Natural killer cell (primary cell): ENCODE data around the gene MAML3. TPM values are rescaled to one million over a fixed set of nuclear protein-coding genes. Genes with fewer than 3 reads are reported as not detected.
A peak's percentile ranks its signal among the peaks of the same experiment; 100 is the strongest.

Experiments
- ATAC-seq, 3 donors: fragments of 150-1000 bp in 2 of 3; fragments of 200-7000 bp in 1 of 3; cut with Tn5 transposase; 1 replicate in 1 of 3; 2 replicates in 2 of 3; pipeline ENCODE4 v1.10.0; 2021; ENCODE audit warnings: mild to moderate bottlenecking in 2 of 3, moderate library complexity in 2 of 3
- DNase-seq, 2 donors: peaks; one replicate each; pipeline versions ENCODE4 v3.0.0 to v3.0.0-alpha.2; 2013 to 2021; ENCODE audit warnings: mixed read lengths in 1 of 2
- H3K27ac ChIP-seq: one replicate; pipeline ENCODE4 v1.5.1; 2013; ENCODE audit warnings: mild to moderate bottlenecking, low read length
- H3K27me3 ChIP-seq: one replicate; pipeline ENCODE4 v1.6.1; 2013; ENCODE audit warnings: low read length; ENCODE audit not compliant: control insufficient read depth, insufficient read depth
- H3K36me3 ChIP-seq: one replicate; pipeline ENCODE4 v1.6.1; 2013; ENCODE audit warnings: low read length; ENCODE audit not compliant: control insufficient read depth, insufficient read depth
- H3K4me1 ChIP-seq: one replicate; pipeline ENCODE4 v1.6.1; 2013; ENCODE audit warnings: low read length; ENCODE audit not compliant: control insufficient read depth, insufficient read depth
- H3K4me3 ChIP-seq: one replicate; pipeline ENCODE4 v1.5.1; 2013; ENCODE audit warnings: low read length
- H3K9me3 ChIP-seq: one replicate; pipeline ENCODE4 v1.6.1; 2013; ENCODE audit warnings: low read length; ENCODE audit not compliant: control insufficient read depth, insufficient read depth
- H3K27ac Mint-ChIP-seq, 2 donors: one replicate each; pipeline ENCODE4 v1.8.0; 2022; ENCODE audit warnings: mild to moderate bottlenecking in 2 of 2, mixed read lengths in 2 of 2, moderate library complexity in 1 of 2
- H3K27me3 Mint-ChIP-seq, 2 donors: one replicate each; pipeline ENCODE4 v1.8.0; 2022; ENCODE audit warnings: low read depth in 2 of 2, mixed read lengths in 2 of 2
- H3K36me3 Mint-ChIP-seq: one replicate; pipeline ENCODE4 v1.8.0; 2022; ENCODE audit warnings: mixed read lengths
- H3K4me1 Mint-ChIP-seq, 2 donors: one replicate each; pipeline ENCODE4 v1.8.0; 2022; ENCODE audit warnings: mixed read lengths in 2 of 2
- H3K4me3 Mint-ChIP-seq: one replicate; pipeline ENCODE4 v1.8.0; 2022; ENCODE audit warnings: mild to moderate bottlenecking, moderate library complexity, mixed read lengths
- H3K9me3 Mint-ChIP-seq, 2 donors: one replicate each; pipeline ENCODE4 v1.8.0; 2022; ENCODE audit warnings: mixed read lengths in 2 of 2
- CTCF ChIP-seq: fragments of 200-600 bp; IDR thresholded peaks from one replicate; pipeline ENCODE4 v1.8.0; 2022; ENCODE audit warnings: antibody characterized with exemption
- WGBS: methylation state at CpG from one replicate; pipeline ENCODE4 v1.1.7; 2013; ENCODE audit warnings: missing lambda C conversion rate; ENCODE audit not compliant: insufficient coverage; 5-methylcytosine and 5-hydroxymethylcytosine counted together
- intact Hi-C: fragments of 100-400 bp; cut with micrococcal nuclease; formaldehyde crosslinking; loops from one replicate; pipeline ENCODE4 v1.14.2; 2022
- total RNA-seq, 4 donors: library from RNA; stranded (reverse); fragments of 120-200 nt in 1 of 4; gene quantifications; one replicate each; pipeline versions ENCODE4 v1.2.3 to v1.2.4, GENCODE V29; 2013 to 2022

MAML3 gene
- total RNA-seq, 3 donors from 2014 or later (not counting 1 experiment from before 2014, with no cell fraction given), result 1.7 to 5.6 (median 2.8) TPM

DNA sequence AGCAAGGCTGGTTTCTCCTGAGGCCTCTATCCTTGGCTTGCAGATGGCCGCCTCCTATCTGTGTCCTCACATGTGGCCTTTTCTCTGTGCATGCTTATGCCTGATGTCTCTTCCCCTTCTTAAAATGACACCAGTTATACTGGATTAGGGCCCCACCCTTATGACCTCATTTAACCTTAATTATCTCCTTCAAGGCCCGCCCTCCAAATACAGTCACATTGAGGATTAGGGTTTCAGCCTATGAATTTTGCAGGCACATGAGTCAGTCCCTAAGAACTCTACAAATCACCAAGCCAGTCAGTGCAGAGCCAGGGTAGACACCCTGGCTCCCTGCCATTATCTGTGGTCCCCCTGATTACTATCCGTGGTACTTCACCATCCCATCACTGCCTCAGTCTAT is 51.6 kb downstream of the MAML3 start:
- no peak overlapping the region for H3K27ac Mint-ChIP-seq
- no peaks in the 10 kb centered on the region for H3K36me3 Mint-ChIP-seq
- no peak overlapping the region for H3K27ac ChIP-seq
- peaks cover 18 to 29% of the 10 kb centered on the region in 2 donors for H3K27me3 Mint-ChIP-seq
- no peak overlapping the region for H3K4me3 ChIP-seq
- no peaks in the 10 kb centered on the region for H3K9me3 Mint-ChIP-seq
- peaks cover 10 to 14% of the 10 kb centered on the region in 2 donors for H3K4me1 Mint-ChIP-seq
- H3K9me3 ChIP-seq, result no peaks in the 10 kb centered on the region
- 80% methylated on average over 3 of the region's 3 CpGs for WGBS
- H3K36me3 ChIP-seq, result no peaks in the 10 kb centered on the region
- ATAC-seq, result no peak
- TF ChIP-seq CTCF, result no peak
- intact Hi-C loops, result no loop called here
- no peak overlapping the region for H3K4me3 Mint-ChIP-seq
- no peaks in the 10 kb centered on the region for H3K27me3 ChIP-seq
- DNase-seq, result no peak
- H3K4me1 ChIP-seq, result peaks cover 14% of the 10 kb centered on the region

- H3K4me1 ChIP-seq, result peaks cover 19% of the 10 kb centered on the region
- Mint-ChIP-seq H3K9me3 (no peaks in the 10 kb centered on the region), H3K4me1 (peaks cover 15 to 22% of the 10 kb centered on the region in 2 donors), H3K36me3 (no peaks in the 10 kb centered on the region), H3K27ac (no peak overlapping the region), H3K27me3 (peaks cover 18 to 30% of the 10 kb centered on the region in 2 donors), H3K4me3 (no peak overlapping the region)
- no peak for ATAC-seq
- no peak for DNase-seq
- 92% methylated on average over 2 of the region's 3 CpGs for whole genome bisulfite sequencing
- no peaks in the 10 kb centered on the region for H3K36me3 ChIP-seq
- intact Hi-C loops, result no loop called here
- H3K9me3 ChIP-seq, result no peaks in the 10 kb centered on the region
- no peak for TF ChIP-seq CTCF
- H3K27ac ChIP-seq, result no peak overlapping the region
- no peaks in the 10 kb centered on the region for H3K27me3 ChIP-seq
- H3K4me3 ChIP-seq, result no peak overlapping the region
These were observed 53.2 kb downstream of the MAML3 start for GRCh38 chr4:140100771-140101170.

DNA sequence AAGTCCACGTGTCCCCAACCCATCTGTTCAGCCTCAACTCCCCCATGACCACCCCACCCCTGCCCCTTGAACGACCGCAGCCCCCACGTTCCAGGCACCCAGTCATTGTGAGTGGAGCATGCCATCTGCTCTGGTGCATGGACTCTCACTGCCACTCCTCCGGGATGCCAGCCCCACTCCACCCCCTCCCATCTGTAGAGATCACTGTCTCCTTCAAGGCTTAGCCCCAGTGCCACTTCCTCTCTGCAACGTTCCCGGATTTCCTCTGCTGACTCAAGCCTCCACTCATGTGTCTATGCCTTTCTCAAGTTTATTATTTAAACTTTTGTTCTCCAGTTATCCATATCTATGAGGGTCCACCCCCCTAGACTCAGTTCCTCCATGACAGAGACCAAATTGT is 54.0 kb downstream of the MAML3 start:
- Histone ChIP-seq H3K4me3 (no peak overlapping the region), H3K27me3 (no peaks in the 10 kb centered on the region), H3K9me3 (no peaks in the 10 kb centered on the region), H3K4me1 (peaks cover 27% of the 10 kb centered on the region), H3K27ac (no peak overlapping the region), H3K36me3 (no peaks in the 10 kb centered on the region)
- peak in 1 of 2 donors; percentile 33 for DNase-seq
- peaks cover 26 to 38% of the 10 kb centered on the region in 2 donors for H3K27me3 Mint-ChIP-seq
- H3K4me1 Mint-ChIP-seq, result peaks cover 22 to 30% of the 10 kb centered on the region in 2 donors
- no peak overlapping the region for H3K27ac Mint-ChIP-seq
- TF ChIP-seq CTCF, result no peak
- WGBS, result 7% methylated on average over 7 of the region's 7 CpGs
- H3K9me3 Mint-ChIP-seq, result no peaks in the 10 kb centered on the region
- intact Hi-C loops, result loop anchor here (5.0 kb wide), 1 partner anchor 52 kb away; the partner anchor contains the start of gene MAML3
- peak in 1 of 3 donors; percentile 48 for ATAC-seq
- peak overlapping the region; percentile 18 for H3K4me3 Mint-ChIP-seq
- no peaks in the 10 kb centered on the region for H3K36me3 Mint-ChIP-seq
